ENCODE measurements around the gene DOK5. TPM values are rescaled to one million over a fixed set of nuclear protein-coding genes. Genes with fewer than 3 reads are reported as not detected.
A peak's percentile ranks its signal among the peaks of the same experiment; 100 is the strongest.

Gene DOK5
- polyA plus RNA-seq, 1 of the 3 experiments (the other 2 are of a cell fraction): 12.4 TPM

- Histone ChIP-seq H4K20me1 (ENCODE audit: insufficient read depth) (no peaks in the 10 kb centered on the region), H3K27me3 (ENCODE audit: insufficient read depth) (no peaks in the 10 kb centered on the region), H3K9me2 (no peaks in the 10 kb centered on the region), H3K4me2 (peak overlapping the region; percentile 60; the same call in 1 of the 2 replicates), H3K79me2 (ENCODE audit: insufficient read depth) (peaks cover 11% of the 10 kb centered on the region), H3K27ac (ENCODE audit: low read depth in 2 of 2, low read length in 1 of 2) (peak overlapping the region in 1 of 2 experiments; percentile 87; a peak in 2 of 4 replicates), H3K4me3 (ENCODE audit: low read depth in 2 of 2, low read length in 1 of 2) (no peak overlapping the region), H3K9ac (peak overlapping the region; percentile 21; the same call in 1 of the 2 replicates), H2AFZ (ENCODE audit: low read depth) (no peak overlapping the region), H3K9me3 (no peaks in the 10 kb centered on the region), H3K4me1 (ENCODE audit: control insufficient read depth in 1 of 2, insufficient read depth in 2 of 2, low read depth in 1 of 2, low read length in 1 of 2) (peaks cover 0 to 12% of the 10 kb centered on the region in 2 experiments; a peak in 1 of 4 replicates), H3F3A (replicated peaks; ENCODE audit: insufficient read depth) (peaks cover 30% of the 10 kb centered on the region), H3K36me3 (replicated peaks in 1 of 2; ENCODE audit: control insufficient read depth in 1 of 2, insufficient read depth in 2 of 2, low read length in 1 of 2) (no peaks in the 10 kb centered on the region)
- DNase-seq: no peak
- POLR2A ChIA-PET: no interaction called here
- CTCF ChIA-PET: no interaction called here
- TF ChIP-seq USF2 (IDR thresholded peaks at IDR 0.05; ENCODE audit: borderline replicate concordance, low read depth, low read length) (no peak), RFX5 (IDR thresholded peaks at IDR 0.05; ENCODE audit: low read length) (no peak), NRF1 (IDR thresholded peaks at IDR 0.05; ENCODE audit: low read depth, low read length) (no peak), RAD21 (IDR thresholded peaks at IDR 0.05; ENCODE audit: low read length) (no peak), ELF1 (IDR thresholded peaks at IDR 0.05) (no peak), SIN3A (IDR thresholded peaks at IDR 0.05; ENCODE audit: borderline replicate concordance, low read depth, low read length) (no peak), PBX3 (IDR thresholded peaks at IDR 0.05) (no peak), FOXJ3 (CRISPR knock-in tag; IDR thresholded peaks at IDR 0.05) (no peak), ZBTB33 (IDR thresholded peaks at IDR 0.05; ENCODE audit: borderline replicate concordance, low read depth) (no peak), TEAD4 (IDR thresholded peaks at IDR 0.05; ENCODE audit: borderline replicate concordance, insufficient read depth) (no peak), RCOR1 (IDR thresholded peaks at IDR 0.05; ENCODE audit: low read length) (no peak), YY1 (IDR thresholded peaks at IDR 0.05; ENCODE audit: low read depth) (no peak), FOSL2 (IDR thresholded peaks at IDR 0.05; ENCODE audit: borderline replicate concordance, low read depth) (no peak), TAF1 (IDR thresholded peaks at IDR 0.05; ENCODE audit: borderline replicate concordance, low read depth, low read length) (no peak), MXI1 (IDR thresholded peaks at IDR 0.05; ENCODE audit: low read depth, low read length) (no peak), REST (IDR thresholded peaks at IDR 0.05; ENCODE audit: low read depth, low read length) (no peak), CHD2 (IDR thresholded peaks at IDR 0.05; ENCODE audit: low read length, partially characterized antibody) (no peak), USF1 (IDR thresholded peaks at IDR 0.05; ENCODE audit: borderline replicate concordance, low read depth) (no peak), GABPA (IDR thresholded peaks at IDR 0.05; ENCODE audit: low read depth) (no peak), RXRA (IDR thresholded peaks at IDR 0.05; ENCODE audit: borderline replicate concordance, low read depth) (no peak)
- 0% methylated on average over 3 of the region's 3 CpGs for WGBS (ENCODE audit: low lambda C conversion rate)
Observed at GRCh38 chr20:54549658-54550326, 74.4 kb downstream of the DOK5 start.
